HG03175 (cell line): Measurements from ENCODE around the gene POFUT2.

Experiments
- ATAC-seq: cut with Tn5 transposase; IDR thresholded peaks from one replicate; pipeline ENCODE4 v1.9.1; 2021; ENCODE audit warnings: mild to moderate bottlenecking, moderate library complexity; ENCODE audit not compliant: unreplicated experiment

POFUT2 gene

DNA sequence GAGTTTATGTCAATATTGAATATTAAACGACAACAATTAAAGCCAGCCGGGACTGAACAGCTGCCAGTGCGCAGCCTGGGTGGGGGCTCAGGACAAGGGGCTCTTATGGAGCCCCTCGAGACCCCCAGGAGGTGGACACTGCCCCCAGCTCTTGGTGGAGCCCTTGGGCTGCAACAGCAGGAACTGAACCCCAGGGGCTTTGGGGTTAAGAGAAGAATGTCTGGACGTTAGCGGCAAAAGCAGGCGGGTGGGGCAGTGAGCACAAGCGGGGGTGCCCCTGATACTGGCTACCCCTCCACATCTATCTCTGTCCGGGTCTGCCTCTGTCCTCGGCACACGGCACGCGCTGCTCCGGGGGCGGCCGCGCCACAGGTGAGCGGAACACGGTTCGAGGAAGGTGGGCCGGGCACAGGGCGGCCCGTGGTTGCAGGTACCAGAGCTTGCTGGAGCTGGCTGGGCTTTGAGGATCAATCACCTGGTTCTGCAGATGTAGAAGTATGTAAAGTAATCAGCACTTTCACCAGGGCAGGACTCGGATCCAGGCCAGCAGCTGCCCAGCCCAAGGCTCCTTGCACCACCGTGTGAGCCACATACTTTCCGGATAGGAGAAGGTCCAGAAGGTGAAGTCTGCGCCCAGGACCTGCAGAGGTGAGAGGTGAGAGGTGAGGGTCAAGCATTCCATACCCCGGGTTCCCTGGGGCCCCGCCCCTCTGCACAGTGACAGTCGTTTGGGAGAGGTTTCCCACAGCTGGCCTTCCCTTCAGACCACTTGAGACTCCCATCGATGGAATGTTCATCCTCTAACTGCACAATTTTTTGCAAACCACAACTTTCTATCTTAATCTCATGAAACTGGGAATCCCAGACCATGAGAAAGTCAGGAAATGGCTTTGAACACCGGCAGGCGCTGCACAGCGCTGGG is 12.4 kb upstream of the POFUT2 start:
- ATAC-seq: no peak

DNA sequence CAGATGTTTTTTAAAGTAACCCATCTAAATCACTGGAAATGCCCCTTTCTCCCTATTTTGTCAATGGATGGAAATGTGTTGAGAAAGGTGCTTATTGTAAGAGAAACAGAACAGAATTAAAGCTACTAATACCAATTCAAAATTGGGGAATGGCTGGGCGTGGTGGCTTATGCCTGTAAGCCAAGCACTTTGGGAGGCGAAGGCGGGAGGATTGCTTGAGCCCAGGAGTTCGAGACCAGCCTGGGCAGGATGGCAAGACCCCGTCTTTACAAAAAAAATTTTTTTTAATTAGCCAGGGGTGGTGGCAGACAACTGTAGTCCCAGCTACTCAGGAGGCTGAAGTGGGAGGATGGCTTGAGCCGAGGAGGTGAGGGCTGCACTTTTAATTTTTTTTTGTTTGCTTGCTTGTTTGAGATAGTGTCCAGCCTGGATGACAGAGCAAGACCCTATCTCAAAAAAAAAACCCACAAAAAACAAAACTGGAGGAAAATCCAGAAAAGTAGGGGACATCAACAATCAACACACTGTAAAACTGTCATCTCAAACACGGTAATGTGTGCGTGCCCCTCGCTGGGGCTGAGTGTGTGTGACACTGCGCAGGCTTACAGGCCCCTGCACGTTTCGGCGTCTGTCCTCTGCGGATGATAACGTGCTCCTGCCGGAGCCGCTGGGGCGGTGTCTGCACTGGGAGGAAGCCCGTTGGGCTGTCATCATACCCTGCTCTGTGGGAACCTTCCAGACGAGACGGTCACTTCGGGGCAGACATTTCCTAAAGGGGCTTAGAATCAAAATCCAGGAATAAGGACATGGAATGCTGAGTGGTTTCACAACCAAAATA is 11.6 kb upstream of the POFUT2 start:
- no peak for ATAC-seq

DNA sequence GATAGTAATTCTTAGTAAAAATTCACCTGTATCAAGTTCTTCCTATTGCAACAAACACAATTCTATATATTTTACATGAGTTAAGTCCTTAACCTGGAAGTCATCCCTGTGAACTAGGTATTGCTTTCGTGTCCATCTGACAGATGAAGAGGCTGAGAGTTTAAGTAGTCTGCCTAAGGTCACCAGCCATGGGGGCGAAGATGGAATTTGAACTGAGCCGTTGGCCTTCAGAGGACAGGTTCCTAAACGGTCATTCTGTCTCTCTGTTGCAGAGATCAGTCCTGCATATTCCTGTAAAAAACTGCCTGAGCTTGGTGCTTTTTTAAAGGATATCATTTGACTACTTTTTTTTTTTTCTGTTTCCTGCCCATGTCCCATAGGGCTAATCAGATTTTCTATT is 10.2 kb upstream of the POFUT2 start:
- no peak for ATAC-seq

DNA sequence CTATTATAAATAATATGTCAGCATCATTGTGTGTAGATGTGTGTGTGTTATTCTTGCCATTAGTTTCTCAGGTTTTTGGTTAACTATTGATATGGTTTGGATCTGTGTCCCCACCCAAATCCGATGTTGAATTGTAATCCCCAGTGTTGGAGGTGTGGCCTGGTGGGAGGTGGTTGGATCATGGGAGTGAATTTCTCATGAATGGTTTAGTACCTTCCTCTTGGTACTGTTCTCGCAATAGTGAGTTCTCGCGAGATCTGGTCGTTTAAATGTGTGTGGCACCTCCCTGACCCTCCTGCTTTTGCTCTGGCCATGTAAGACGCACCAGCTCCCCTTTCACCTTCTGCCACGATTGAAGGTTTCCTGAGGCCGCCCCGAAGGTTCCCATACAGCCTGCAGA is 9.6 kb upstream of the POFUT2 start:
- no peak for ATAC-seq

DNA sequence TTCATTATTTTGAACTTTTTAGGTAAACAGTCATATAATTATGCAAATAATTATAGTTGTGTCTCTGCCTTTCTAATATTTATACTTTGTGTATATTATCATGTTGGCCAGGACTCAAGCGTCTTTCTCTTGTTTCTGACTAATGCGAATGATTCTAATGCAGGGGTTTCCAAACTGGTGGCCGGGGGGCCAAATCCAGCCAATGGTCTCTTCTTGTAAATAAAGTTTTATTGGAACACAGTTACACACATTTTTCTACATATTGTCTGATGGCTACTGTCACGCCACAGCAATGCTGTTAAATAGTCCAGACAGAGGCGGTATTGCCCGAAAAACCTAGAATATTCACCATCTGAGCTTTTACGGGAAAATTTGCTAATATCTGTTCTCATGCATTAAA is 8.9 kb upstream of the POFUT2 start:
- ATAC-seq: no peak

DNA sequence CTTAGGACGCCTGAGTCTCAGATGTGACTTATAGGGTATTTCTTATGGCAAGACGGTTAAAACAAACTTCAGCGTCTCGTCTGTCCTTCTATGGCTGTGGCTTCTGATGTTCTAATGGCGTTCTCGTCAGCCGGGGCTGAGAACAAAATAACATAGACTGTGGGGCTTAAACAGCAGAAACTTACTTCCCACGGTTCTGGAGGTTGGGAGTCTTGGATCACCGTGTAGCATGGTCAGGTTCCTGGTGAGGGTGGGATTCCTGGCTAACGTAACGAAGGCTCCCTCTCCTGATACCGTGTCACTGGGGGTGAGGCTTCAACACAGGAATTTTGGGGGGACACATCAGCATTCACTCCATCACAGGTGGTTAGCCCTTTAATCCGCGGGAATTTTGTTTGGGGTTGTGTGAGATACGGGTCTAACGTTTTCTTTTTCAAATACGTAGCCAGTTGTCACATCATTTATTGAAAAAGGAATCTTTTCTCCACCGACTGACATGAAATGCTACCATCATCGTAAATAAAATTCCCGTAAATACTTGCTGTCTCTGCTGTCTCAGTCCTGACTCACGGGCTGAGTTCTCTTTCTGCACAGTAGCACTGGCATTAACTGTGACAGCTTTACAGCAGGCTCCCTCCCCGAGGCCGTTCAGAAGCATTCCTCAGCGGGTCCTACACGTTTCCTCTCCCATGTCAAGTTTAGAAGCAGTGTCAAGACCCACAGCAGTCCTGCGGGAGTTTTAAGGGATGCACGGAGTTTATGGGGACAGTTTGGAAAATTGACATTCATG is 8.1 kb upstream of the POFUT2 start:
- ATAC-seq: no peak

DNA sequence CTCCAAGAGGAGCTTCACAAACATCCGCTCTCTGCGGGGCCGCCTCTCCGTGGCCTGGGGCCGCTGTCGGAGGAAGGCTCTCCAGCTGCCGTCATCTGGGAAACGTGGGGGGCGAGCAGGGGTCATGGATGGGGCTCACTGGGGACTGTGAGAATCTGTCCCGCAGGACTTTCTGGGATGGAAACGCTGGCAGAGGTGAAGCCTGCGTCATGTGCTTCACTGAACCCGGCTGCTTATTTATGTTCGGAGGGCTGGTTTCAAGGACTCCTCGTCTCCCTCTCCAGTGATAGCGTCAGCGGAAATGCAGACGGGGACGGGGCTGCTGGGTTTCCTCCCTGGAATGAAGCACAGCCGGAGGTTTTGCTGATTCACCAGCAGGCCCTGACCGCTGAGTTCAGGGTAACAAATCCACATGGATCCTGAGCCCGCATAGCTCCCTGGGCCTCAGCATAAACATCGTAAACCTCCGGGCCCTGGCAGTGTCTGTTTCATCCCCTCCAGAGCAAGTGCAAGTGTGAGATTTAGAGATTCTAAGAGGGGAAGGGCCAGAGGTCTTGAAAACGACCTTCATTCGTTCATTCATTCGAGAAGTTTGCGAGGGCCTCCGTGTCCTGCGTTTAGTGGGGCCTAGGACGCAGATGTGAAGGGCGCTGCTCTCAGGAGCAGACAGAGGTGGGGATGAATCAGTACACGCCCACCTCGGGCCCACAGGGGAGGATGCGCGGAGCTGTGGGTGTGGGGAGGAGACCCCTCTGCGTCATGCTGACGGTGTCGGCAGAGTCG is 7.0 kb upstream of the POFUT2 start:
- ATAC-seq: no peak

DNA sequence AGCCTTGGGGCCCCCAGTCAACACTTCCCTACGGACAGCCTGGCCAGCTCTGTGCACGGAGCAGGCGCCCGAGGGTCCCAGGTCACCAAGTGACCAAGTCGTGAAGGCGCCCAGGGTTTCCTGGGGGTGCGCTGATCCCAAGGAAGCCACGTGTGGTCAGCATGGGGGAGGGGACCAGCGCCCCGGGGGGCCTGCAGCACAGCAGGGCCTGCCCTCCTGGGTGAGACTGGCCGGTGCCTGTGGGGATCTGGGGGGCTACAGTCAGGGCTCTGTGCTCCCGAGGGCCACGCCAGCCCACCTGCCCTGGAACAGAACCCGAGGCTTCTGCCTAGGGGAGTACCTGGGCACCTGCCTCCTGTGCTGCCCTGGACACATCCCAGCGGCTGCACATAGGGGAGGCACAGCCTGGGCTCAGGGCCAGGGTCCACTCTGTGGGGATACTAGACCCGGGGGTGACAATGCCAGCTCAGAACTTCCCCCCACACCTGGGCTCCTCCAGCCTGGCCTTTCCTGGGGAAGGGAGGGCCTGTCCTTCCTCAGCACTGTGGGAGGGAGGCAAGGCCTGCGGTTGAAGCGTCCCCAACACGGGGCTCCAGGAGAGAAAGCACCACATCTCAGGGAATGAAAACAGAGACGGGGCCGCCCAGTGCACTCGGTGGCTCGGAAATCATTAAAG is 6.2 kb upstream of the POFUT2 start:
- no peak for ATAC-seq

DNA sequence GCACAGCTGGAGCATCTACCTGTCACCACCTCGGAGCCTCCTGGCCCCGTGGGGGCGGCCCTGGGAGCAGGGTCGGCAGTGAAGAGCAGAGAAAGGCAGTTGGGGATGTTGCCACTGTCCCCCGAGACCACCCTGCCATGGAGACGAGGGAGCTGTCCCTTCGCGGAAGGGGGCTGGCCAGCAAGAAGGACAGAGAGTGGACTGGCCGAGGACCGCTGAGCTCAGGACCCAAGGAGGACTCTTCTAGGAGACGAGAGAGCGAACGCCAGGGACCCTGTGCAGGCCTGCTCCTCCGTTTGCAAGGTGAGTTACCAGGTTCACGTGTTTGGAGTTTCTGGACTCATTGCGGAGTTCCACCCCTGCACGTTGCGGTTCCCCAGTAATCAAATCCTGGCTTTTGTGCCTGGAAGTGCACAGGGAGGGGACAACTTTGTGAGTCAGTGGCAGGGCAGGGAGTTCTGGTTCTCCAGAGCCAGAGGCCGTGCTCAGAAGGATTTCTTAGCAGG is 5.6 kb upstream of the POFUT2 start:
- no peak for ATAC-seq

DNA sequence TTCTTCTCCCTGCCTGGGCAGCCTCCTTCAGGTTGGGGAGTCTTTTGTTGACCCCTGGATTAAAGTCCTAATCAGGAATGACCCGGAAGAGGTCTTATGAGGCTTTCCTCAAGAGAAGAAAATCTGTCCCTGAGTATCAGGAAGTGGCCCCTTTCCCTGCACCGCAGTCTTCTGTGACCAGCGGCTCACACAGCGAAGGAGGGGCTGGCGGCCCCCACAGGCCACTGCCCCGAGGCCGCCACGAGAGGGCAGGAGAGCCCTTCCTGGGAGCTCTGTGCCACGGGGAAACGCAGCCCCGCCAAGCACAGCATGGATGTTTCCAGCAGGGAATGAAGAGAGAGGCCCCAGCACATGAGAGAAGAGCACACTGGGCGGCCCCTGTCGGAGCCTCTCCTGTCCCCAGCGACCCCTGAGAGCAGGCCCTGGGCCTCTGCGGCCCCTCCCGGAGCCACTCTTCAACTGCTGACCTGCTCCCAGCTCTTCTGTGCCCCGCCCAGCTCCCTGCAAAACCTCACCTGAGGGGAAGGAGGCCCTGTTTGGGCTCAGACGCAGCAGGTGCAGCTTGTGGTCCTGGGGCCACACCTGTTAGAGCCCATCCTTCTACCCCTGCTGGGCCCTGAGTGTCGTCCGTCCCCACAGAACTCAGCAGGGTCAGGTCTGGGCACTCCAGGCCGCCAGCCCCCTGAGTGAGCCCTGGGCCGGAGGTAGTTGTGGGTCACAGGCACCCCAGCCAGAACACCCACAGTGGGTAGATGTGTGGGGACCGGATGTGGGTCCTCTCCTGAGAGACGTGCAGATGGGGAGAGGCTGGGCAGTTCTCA is 4.9 kb upstream of the POFUT2 start:
- peak; percentile 45 for ATAC-seq

DNA sequence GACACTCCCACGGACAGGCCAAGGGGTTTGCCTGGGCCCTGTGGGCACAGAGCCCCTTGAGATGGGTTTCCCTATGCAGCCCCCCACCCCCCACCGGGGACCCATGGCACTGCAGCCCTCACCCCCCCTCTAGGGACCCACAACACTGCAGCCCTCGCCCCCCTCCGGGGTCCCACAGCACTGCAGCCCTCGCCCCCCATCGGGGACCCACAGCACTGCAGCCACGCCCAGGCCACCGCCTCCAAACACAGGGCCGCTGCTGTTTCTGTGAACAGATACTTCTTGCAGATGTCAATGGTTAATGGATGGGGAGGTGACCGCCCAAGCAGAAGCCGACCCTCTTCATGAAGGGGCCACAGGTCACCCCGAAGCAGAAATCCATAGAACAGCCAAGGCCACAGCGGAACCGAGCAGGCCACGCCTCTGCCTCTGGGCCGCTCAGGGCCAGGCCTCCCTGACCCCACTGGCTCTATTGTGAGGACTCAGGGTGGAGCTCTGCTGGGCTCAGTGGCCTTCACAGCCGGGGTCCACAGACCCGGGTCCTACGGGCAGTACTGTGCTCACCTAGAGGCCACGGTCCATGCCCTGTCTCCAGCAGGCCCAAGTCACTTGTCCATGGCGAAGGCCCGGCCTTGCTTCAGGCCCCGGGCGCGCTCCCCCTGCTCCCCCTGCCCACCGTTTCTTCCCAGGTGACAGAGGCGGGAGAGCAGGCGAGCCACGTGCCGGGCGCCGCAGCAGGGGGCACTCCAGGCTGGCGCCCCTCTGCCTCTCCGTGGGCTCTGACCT is 4.1 kb upstream of the POFUT2 start:
- ATAC-seq: no peak

DNA sequence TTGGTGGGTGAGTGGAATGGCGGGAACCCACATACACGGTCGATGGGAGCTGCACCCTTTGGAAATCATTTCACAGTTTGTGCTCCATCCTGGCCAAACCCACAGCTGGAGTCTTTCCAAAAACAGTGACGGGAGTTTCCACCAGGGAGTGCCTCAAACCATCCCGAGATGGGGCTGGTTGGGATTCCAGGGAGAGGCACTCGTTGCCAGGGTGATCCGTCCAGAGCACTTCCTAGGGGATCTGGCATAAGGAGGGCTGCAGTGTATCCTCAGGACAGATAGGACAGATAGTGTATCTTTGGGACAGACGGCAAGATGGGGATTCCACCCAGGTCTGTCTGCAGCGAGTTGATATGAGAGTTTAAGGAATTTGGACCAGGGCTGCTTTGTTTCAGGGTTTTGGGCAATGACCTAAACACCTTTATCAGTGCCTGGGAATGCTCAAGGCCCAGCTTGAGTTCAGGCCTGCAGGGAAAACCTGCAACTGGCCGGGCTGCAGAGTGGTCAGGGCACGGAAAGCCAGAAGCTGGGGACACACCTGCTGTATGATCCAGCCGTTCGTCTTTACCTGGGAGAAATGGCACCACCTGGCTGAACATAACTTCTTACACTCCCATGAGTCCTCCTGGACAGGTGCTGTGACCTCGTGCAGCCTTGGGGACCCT is 3.4 kb upstream of the POFUT2 start:
- no peak for ATAC-seq

DNA sequence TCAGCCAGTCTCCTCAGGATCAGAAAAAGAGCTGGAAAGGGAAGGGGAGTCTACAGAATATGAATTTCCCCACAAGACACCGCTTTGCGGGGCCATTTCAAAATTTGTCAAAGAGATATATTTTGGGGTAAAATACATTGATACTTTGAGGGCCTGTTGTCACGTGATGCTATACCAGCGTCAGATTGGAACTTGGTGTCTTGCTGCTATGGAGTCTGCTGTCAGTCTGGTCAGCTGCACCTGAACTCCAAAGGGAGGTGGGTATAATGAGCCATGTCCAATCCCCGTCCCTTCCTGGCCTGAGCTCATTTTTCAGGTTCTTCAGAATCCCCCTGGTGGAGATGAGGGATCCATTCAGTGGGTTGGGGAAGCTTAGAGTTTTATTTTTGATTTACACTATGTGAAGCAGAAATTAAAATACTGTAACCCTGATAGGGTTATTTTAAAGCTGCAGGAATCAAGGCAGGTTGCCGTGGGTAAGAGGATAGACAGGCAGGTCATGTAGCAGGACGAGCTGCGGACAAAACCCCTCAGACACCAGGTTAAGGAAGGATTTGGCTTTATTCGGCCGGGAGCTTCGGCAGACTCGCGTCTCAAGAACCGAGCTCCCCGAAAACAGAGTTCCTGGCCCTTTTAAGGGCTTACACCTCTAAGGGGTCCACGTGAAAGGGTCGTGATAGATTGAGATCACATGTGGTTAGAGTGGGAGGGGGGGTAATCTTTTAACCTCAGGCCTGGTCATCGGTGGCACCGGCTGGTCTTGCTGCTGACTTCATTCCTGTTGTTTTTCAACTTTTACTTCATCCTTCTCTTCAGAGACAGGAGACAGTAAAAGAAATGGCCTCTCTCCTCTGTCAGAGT is 2.2 kb upstream of the POFUT2 start:
- no peak for ATAC-seq

DNA sequence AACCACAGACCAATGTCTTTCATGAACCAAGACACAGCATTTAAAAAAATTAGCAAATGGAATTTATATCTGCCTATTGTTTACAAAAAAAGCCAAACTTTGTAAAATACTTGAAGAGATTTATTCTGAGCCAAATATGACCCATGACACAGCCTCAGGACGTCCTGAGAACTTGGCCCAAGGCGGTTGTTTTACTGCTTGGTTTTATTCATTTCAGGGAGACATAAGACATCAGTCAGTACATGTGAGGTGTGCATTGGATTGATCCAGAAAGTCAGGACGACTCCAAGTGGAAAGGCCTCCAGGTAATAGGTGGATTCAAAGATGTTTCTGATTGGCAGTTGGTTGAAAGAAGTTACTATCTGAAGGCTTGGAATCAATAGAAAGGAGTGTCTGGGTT is 1.4 kb upstream of the POFUT2 start:
- no peak for ATAC-seq

DNA sequence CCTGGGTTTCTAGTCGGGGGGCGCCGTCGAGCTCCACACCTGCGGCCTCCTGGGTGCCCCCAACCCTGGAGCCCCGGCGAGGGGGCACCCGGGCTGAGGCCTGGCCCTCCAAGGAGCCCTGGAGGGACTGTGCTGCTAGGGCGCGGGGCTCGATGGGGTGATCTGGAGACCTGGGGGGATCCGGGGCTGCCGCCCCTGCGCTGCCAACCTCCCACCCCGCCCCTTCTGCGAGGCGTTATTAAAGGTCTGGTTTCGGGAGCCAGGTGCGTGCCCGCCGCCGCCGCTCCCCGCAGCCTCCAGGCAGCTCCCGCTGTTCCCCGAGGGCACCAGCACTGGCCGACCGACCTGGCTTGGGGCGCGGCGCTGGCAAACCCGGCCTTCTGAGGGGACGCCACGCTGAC is 746 bp upstream of the POFUT2 start:
- ATAC-seq: no peak

DNA sequence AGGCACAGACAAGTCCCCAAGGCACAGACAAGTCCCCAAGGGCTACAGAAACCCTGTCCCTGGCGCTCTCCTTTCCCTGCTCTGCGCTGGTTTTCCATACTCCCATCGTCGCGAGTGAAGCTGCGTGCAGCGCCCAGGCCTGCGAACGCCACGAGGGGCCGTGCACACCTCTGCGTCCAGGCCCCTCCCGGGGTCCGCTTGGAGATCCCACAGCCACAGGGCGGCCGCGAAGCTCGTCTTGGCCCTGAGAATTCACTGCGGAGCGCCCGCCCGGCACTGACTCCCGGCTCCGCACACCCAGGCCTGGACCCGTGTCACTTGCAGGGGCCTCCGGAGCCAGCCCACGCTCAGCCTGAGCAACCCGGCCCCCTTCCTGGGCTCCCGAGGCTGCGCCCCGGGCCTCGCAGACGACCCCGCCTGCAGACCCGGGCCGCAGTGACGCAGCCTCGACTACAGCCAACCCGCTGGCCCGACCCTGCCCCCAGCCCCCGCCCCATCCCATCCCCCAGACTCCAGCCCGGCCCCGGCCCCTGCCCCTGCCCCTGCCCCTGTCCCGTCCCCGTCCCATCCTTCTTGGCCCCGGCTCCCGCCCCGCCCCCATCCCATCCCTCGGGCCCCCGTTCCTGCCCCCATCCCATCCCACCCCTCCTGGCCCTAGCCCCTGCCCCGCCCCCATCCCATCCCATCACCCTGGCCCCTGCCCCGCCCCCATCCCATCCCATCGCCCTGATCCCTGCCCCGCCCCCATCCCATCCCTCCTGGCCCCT is 841 bp downstream of the POFUT2 start:
- no peak for ATAC-seq
